Stimulated activated CD4-positive, alpha-beta T cell treated with anti-CD3 and anti-CD28 coated beads, Interleukin-4, amount 100 ng/mL, for 24 hours (primary cell): ENCODE results near the gene BLOC1S4.
"Not testable (repeated sequence)": the region's sequence is repeated elsewhere in the genome, so short reads cannot be mapped to it uniquely, and the experiment has no call there.

Source experiments
- DNase-seq: peaks from one replicate; pipeline ENCODE4 v3.0.0-alpha.2; 2020

Gene BLOC1S4

DNA sequence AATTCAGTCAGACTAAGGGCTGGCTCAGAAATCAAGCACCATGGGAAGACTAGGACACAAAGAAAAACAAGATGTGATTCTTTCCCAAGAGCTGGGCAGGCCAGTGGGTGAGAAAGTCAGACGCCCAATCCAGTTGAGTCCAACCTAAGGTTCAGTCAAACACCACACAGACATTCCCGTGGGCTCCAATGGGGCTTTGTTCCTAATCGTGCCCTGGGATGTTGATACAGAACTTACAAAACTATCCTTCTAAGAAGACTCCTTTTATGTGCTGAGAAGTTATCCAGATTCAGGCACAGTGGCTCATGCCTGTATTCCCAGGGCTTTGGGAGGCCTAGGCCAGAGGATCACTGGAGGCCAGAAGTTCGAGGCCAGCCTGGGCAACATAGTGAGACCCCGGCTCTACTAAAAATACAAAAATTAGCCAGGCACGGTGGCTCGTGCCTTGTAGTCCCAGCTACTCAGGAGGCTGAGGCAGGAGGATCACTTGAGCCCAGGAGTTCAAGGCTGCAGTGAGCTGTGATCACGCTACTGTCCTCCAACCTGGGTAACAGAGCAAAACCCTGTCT, 3.7 kb downstream of the BLOC1S4 start:
- DNase-seq, result no peak

DNA sequence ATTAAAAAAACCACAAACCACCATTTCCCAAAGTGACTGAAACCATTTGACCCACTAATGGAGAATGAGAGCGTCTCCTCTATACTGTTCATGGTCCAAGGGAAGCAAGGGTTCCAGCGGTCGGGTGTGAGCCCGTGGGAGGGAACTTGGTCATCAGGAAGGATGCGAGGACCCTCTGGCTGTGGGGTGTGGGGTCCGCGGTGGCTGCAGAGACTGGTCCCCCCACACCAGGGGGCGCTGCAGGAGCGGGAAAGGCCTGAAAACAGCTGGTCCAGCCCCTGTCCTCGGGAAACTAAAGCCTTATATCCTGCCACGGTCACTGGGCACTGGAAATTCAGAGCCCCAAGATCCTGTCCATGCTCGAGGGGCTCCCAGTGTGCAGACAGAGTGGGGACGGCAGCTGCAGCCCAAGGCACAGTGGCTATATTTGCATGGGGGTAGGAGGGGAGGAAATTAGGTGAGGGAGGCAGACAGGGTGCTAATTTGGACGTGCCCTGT, 4.3 kb downstream of the BLOC1S4 start:
- peak; percentile 86 for DNase-seq

DNA sequence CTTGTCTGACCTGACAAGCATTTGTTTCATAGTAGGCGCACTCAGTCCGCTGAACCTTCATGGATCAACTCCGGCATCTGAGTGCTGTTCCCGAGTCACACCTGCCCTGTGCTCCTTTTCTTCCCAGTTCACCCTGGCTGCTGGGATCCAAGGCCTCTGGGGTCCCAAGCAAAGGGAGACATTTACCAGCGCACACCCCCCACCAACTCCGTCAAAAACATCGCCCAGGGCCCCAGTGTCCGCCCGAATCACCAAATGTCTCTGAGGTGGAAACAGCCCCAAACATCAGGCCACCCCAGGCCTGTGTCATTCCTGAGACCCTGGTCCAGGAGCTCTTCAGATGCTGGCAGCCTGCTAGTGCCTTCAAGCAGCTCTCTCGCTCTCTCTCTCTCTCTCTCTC, 5.1 kb downstream of the BLOC1S4 start:
- no peak for DNase-seq

DNA sequence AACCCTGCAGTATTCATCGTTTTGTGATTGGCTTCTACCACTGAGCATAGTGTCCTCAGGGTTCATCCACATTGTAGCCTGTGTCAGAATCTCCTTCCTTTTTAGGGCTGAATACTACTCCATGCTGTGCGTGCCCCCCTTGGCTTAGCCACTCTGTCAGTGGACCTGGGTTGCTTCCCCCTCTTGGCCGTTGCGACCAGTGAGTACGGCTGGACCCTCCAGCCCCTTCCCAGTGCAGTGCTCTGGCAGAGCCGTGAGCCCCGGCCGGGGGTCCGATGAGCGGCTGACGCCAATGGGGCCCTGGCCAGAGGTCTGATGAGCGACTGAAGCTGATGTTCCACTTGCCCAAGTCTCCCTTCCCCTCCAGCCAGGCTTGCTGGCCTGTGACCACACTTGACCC, 6.9 kb downstream of the BLOC1S4 start:
- DNase-seq, result no peak

DNA sequence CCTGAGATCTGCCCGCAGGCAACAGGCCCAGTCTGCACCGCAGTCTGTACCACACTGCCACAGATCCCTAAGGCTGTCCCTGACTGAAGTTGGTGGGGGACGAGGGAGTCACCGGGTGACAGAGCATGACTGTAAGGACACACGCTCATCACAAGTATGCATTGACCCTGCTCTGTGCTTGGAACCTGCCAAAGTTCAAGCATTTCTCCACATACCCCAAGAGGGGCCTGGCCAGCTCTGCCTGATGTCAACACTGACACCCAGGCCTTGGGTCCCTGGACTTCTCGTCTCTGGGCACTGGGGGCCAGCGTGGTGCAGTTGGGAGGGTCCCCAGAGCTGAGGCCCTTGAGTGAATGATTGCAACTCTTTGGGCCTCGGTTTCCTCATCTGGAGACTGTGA, 7.9 kb downstream of the BLOC1S4 start:
- no peak for DNase-seq

DNA sequence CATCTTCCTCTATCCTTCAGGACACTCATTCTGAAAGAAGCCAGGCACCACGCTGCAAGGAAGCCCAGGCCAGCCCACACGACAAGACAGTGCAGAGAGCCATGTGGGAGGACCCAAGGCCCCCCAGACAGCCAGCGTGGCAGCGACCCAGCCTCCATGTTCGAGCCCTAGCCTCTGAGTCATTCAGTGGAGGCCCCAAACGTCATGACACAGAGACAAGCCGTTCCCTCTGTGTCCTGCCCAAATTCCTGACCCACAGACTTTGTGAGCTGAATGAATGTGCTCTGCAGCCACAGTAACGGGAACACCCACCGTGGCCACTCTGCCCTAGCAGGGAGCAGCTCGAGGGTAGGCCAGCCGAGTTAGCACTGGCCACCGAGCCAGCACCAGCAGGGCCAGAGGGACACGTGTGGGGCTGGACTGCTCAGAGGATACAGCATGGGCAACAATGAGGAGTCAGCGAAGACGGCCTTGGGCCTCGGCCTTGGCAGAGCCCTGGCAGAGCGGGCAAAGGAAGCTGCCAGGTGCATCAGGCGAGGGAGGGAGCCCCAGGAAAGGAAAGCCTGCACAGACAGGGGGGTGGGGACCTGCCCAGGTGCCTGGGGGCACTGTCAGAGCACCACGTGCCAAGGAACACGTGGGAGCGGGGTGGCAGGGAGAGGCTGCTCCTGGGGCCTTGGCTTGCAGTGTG, 8.6 kb downstream of the BLOC1S4 start:
- no peak for DNase-seq

DNA sequence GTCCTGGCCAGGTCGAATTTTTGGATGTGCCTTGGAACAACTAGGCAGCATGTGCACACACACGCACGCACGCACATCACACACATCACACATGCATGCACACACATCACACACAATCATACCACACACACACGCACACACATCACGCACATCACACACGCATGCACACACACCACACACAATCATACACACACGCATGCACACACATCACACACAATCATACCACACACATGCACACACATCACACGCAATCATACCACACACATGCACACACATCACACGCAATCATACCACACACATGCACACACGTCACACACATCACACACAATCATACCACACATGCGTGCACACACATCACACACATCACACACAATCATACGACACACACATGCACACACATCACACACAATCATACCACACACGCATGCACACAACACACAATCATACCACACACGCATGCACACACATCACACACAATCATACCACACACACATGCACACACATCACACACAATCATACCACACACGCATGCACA, 9.5 kb downstream of the BLOC1S4 start:
- not testable (repeated sequence) for DNase-seq

DNA sequence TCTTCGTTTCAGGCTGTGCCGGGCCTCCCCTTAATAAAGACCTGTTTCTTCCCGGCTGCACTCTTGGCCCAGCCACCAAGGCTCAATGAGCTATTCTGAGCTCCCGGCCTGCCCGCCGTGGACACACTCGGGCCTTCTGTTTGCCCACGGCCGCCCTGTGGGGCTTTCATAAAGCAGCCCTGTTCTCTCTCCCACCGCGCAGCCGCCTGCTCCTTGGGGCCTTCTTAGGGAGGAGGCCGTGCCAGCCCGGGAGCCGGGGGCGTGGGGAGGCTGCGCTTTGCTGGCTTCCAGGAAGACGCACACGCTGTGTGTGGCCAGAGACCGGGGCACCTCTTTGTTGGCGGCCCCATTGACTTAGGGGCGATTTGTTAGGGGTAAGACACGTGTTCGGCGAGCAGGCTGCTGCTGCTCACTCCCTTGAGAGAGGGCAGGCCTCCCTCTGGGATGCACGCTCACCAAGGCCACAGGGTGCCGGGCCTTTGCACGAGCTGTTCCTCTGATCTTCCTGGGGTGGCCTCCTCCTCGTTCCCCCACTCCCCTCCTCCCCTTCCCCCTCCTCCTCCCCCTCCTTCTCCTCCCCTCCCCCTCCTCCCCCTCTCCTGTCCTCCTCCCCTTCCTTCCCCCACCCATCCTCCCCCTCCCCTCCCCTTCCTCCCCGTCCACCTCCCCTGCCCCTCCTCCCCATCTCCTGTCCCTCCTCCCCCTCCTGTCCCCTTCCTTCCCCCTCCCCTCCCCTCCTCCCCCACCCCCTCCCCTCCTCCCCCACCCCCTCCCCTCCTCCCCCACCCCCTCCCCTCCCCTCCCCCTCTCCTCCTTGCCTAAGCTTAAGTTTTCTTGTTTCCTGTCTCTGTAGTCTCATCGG, 11.3 kb downstream of the BLOC1S4 start:
- no peak for DNase-seq

DNA sequence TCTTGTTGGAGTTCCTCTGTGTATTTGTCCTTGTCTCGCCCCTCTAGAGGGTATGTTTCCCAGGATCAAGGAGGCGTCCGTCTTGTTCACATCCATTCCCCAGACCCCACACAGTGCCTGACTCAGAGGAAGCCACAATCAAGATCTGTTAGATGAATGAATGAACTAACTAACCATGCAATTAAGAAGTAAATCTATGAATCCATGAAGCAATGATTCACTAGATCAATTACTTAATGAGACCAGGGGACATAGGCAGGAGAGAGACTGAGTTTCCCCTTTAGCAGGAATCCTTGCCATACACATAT, 11.9 kb downstream of the BLOC1S4 start:
- DNase-seq, result no peak

DNA sequence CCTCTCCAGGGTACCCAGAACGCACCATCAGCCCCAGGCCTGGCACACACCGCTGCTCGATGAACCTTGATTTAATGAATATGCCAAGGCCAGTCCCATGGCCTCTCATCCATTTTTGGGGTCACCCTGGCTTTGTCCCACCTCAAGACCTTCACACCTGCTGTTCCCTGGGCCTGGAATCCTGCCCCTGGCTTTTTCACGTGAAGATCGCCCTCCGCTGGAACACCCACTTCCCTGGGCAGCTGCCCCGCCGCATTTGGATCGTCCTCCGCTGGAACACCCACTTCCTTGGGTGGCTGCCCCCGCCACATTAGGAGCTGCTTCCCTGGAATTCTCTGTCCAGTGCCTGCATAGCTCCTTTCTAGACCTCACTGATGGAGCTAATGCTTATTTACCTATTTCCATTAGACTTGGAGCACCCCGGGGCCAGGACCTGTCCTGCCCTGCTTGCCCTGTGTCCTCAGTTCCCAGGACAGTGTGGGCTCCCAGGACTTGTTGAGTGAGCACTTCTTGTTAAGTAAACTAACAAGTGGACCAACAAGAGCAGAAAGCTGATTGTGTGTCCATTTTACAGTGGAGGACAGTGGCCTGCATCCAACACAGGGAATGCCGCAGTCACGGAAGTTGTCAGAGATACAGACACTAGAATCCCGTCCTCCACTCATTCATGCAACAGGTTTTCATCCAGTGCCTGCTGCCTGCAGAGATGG, 12.5 kb downstream of the BLOC1S4 start:
- DNase-seq, result no peak

DNA sequence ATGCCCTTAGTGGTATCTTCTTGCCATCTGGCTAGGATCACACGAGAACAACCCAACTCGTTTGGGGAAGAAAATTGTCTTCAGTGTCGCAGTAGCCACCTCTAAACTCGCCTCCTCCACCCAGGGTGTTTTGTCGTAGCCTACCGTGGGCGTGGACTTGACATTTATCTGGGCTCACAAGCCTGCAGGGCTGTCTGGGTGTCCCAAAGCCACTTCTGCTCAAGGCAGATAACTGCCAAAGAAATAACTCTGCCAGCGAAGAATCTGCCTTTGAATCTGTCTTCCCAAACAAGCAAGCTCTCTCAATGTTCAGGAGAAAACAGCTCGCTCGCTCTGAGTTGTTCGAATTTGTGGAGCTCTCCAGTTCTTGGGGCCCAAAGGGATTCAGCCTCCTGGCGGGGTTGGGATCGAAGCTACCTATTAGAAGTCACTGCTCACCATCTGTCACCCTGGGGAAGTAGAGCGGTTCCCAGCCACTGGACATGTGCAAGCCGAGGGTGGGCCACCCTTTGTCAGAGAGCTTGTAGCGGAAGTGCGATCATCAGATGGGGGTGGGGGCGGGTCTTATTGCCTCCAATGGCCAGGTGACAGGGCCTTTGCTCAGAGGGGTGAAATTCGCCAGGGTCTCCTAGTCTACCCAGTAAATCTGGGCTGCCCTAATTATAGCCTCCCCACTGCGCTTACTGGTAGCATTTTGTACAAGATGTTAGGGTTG, 14.8 kb downstream of the BLOC1S4 start:
- no peak for DNase-seq

DNA sequence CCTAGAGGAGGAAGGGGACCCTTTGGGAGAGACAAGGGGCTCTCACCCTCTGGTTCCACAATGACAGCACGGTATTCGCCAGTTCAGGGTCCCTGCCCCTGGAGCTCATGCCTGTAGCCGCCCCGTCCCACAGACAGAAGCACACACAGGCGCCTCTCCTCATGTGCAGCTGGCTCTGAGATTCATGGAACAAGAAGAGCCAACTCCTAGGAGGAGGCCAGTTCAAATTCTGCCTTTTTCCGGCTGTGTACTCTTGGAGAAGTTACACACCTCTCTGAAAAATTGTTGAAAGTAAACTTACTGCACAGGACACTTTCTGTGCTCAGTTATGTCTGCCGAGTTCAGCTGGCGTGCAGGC, 15.3 kb downstream of the BLOC1S4 start:
- no peak for DNase-seq

DNA sequence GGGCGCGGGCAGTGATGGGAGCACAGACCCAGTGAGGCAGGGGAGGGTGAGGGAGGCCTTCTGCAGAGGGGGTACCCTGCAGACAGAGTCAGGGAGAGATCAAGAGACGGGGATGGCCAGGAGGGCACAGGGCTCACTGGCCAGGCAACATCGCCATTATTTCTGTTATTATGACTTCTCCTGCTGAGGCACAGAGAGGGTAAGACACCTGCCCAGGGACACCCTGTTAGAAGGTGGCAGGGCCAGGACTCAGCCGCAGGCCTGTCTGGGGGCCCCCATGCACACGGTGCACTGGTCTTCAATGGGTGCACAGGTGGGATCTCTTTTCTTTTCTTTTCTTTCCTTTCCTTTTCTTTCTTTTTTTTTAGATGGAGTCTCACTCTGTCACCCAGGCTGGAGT, 15.8 kb downstream of the BLOC1S4 start:
- no peak for DNase-seq

DNA sequence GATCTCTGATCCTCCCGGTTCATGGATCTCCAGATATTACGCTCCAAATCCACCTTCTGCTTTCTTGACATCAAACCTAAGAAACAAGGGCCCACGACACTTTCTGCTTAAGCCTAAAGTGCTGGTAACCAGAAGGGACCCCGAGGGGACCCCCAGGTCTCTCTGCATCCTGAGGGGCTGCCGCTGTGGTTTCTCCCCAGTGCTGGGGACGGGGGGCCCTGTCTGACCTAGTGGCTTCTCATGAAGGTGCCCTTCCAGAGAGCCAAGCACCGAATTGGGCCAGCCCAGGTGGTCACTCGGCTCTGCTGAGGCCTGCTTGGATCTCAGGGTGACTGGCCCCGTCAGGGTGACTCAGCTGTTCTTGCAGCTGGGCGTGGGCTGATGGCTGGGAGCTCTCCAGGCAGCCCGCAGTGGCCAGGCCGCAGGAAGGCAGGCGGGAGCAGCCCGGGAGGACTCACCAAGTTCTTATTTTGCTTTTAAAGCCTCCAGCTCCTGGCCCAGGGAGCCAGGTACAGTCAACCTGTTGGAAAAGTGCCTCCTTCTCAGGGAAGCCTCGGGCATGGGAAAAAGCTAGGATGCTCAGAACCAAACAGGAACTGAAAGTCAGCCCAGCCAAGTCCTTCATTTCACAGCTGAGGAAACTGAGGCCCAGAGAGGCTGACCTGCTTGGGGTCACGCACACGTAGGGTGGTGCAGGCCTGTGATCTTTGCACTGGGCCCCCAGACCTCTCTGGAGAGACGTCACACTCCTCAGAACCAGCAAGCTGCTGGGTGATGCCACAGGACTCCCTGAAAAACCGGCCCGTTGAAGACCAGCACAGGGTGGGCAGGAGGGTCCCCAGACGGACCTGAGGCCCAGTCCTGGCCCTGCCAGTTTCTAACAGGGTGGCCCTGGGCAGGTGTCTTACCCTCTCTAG, 16.7 kb downstream of the BLOC1S4 start:
- DNase-seq, result no peak

DNA sequence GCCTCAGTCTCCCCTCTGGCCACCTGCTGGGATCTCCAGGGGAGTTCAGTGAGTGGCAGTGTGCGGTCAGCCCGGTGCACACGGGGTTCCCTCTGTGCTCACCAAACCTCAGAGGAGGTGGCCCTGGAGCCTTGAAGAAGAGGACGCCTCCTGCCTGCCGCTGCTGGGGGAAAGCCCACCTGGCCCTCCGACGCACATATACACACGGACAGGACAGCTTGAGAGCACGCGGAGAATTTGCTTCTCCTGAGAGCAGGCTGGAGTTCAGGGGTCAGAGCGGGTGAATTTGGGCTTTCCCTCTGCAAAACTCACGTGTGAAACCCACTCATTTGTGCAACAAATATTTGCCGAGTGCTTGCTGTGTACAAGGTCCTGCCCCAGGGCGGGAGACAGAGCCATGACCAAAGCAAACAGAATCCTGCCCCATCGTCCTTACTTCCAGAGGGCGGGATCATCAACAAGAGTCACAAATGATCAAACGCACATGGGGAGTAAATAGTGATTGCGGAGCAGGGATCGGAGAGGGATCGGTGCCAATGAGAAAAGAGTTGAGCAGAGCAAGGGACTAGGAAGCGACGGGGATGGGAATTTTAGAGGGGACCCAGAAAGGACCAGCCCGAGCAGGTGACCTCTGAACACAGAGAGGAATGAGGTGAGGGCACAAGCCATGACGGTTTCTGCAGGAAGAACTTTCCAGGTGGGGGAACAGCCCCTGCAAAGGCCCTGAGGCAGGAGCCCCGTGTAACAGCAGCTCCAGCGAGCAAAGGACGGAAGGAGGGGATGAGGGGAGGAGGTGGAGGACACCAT, 17.6 kb downstream of the BLOC1S4 start:
- no peak for DNase-seq

DNA sequence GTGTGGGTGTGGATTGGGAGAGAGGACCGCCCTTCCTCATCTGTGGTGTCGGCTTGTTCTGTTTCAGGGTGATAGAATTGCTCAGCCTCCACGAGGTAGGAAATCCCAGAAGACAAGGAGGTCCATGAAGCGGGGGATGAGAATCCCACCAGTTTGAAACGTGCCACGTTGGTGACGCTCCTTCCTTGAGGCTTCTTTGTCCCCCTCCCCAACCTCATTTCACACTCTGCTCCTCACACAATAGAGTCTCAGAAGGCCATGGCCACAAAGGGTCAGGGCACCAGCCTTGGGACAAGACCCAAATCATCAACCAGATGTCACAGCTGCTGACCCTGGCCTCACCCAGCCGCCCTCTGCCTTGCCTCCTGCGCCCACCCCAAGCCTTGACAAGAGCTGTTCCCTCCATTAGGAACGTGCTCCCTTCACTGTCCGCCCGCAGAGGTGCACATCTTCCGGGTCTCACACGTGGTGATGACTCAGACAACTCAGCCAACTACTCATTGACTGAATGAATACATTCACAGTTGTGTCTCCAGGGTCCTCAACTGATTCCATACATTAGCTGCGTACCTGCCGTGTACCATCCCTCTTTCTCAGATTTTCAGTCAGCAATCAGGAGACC, 18.3 kb downstream of the BLOC1S4 start:
- no peak for DNase-seq

DNA sequence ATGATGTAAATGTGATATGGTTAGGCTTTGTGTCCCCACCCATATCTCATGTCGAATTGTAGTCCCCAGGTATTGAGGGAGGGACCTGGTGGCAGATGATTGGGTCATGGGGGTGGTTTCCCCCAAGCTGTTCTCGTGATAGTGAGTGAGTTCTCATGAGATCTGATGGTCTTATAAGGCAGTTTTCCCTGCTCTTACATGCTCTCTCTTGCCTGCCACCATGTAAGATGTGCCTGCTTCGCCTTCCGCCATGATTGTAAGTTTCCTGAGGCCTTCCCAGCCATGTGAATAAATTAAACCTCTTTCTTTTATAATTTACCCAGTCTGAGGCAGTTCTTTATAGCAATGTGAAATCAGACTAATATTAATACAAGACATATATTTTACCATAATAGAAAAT, 23.9 kb downstream of the BLOC1S4 start:
- DNase-seq, result no peak

DNA sequence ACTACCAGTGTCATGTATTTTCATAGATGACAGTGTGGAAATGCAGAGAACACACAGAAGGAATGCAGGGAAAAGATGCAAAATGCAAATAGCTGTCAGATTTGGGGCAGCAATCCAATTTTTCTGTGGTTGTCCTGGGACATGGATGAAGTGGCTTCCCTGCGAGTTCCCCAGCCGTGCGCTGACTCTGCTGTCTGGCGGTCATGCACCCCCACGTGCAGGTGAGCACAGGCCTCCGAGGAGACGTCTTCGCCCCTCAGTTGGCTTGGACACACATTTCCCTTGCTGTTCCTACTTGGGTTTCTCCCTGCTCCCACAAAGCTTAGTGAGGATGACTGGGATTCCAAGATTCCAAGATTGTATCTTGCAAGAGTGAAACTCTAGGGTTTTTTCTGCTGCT, 24.4 kb downstream of the BLOC1S4 start:
- no peak for DNase-seq

DNA sequence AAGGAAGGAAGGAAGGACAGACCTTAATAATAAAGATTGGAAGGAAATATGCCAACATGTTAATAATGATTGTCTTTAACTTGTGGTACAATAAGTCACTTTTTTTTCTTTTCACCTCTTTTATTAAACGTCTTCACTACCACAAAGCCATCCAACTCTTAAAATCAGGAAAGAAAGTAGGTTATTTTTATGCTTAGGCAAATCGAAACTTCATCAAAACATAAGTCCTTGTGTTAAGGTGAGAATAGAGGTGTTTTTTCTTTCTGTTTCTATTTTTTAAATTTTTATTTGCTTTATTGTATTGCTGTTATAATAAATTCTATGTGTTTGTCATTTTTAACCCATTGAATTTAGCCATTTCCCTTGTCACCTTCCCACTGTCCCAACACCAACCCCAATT, 26.5 kb downstream of the BLOC1S4 start:
- DNase-seq, result no peak

DNA sequence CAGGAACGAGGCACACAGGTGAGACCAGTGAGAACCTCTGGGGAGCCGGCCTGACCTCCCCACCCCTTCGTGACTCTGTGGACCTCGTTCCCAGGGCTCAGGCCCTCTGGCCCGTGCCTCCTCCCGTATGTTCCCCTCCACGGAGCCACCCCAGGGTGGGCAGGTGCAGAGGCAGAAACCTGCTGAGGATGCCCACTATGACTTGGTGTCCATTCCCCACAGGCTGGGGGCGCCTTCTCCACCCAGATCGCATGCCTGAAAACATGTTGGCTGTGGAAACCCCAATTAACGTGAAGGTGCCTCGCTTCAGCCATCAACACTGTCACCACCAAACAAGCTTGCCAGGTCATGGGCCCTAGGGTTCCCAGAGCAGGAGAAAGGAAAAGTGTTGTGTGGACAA, 27.0 kb downstream of the BLOC1S4 start:
- DNase-seq, result no peak
